Pulmonary artery endothelial cell (primary cell): ENCODE results near the gene TMEM14B. TPM values are rescaled to one million over a fixed set of nuclear protein-coding genes. Genes with fewer than 3 reads are reported as not detected.
"Not testable (repeated sequence)": the region's sequence is repeated elsewhere in the genome, so short reads cannot be mapped to it uniquely, and the experiment has no call there.

Experiments used
- DNase-seq: peaks from one replicate; pipeline ENCODE4 v3.0.0-alpha.2; 2011; ENCODE audit warnings: low read depth, low spot score
- total RNA-seq: library from RNA; depleted of rRNA; stranded (reverse); fragments of >200 nt; gene quantifications from 2 replicates; pipeline ENCODE4 v1.2.3, GENCODE V29; 2014

TMEM14B gene
- total RNA-seq, result 50.9 and 83.9 TPM in 2 replicates

GRCh38 chr6:10747251-10747972 lies at the start of gene TMEM14B:
TSS of gene TMEM14B (plus strand) at chr6:10747805. CDS start at chr6:10749246, 1,441 bp downstream.
- DNase-seq, result peak; percentile 79

GRCh38 chr6:10713962-10714361 lies 33.6 kb upstream of the TMEM14B start:
- DNase-seq, result no peak

GRCh38 chr6:10719296-10719963 lies 28.2 kb upstream of the TMEM14B start:
- DNase-seq, result no peak

- no peak for DNase-seq
Observed at GRCh38 chr6:10719964-10720264, 27.7 kb upstream of the TMEM14B start.

- DNase-seq, result no peak
Observed at GRCh38 chr6:10720265-10720959, 27.2 kb upstream of the TMEM14B start.

- DNase-seq, result not testable (repeated sequence)
Observed at GRCh38 chr6:10720960-10721849, 26.4 kb upstream of the TMEM14B start.

GRCh38 chr6:10721850-10722569 lies 25.6 kb upstream of the TMEM14B start:
- DNase-seq, result no peak

- no peak for DNase-seq
Observed at GRCh38 chr6:10722570-10722819, 25.1 kb upstream of the TMEM14B start.

GRCh38 chr6:10722820-10723566 lies 24.6 kb upstream of the TMEM14B start, which contains the start of gene TMEM14C:
TSS of gene TMEM14C (plus strand) at chr6:10723070. CDS start at chr6:10724614, 1,544 bp downstream.
- peak; percentile 94 for DNase-seq

GRCh38 chr6:10723567-10723881 lies 24.1 kb upstream of the TMEM14B start:
- no peak for DNase-seq

- DNase-seq, result no peak
Observed at GRCh38 chr6:10725044-10725443, 22.6 kb upstream of the TMEM14B start.

GRCh38 chr6:10725716-10726115 lies 21.9 kb upstream of the TMEM14B start:
- no peak for DNase-seq

- DNase-seq, result no peak
Observed at GRCh38 chr6:10730254-10730653, 17.4 kb upstream of the TMEM14B start.

GRCh38 chr6:10733151-10733715 lies 14.4 kb upstream of the TMEM14B start:
- DNase-seq, result no peak

- DNase-seq, result no peak
Observed at GRCh38 chr6:10733863-10734262, 13.7 kb upstream of the TMEM14B start.

GRCh38 chr6:10736731-10737130 lies 10.9 kb upstream of the TMEM14B start:
- no peak for DNase-seq

- no peak for DNase-seq
Observed at GRCh38 chr6:10740061-10740460, 7.5 kb upstream of the TMEM14B start.

GRCh38 chr6:10741643-10742042 lies 6.0 kb upstream of the TMEM14B start:
- DNase-seq, result not testable (repeated sequence)

- DNase-seq, result no peak
Observed at GRCh38 chr6:10742251-10742650, 5.4 kb upstream of the TMEM14B start.

GRCh38 chr6:10743515-10743914 lies 4.1 kb upstream of the TMEM14B start:
- DNase-seq, result no peak
